Activated CD8-positive, alpha-beta memory T cell treated with anti-CD3 and anti-CD28 coated beads, Interleukin-2, amount 10 ng/mL, durations not matched to agents 7 days and 5 days (primary cell): ENCODE results near the gene RPLP2. TPM values are rescaled to one million over a fixed set of nuclear protein-coding genes. Genes with fewer than 3 reads are reported as not detected.

Experiments
- ATAC-seq: fragments of 150-1000 bp; cut with Tn5 transposase; one replicate; pipeline ENCODE4 v1.10.0; 2021; ENCODE audit warnings: moderate library complexity
- CTCF ChIA-PET: fragments of 350-600 bp; sonication (Branson Sonifier 250); formaldehyde crosslinking; loops from one replicate; lab custom pipeline; 2021; ENCODE audit warnings: antibody characterized with exemption; lab: Charles Lee
- DNase-seq: peaks from one replicate; pipeline ENCODE4 v3.0.0-alpha.2; 2020
- H3K27ac Mint-ChIP-seq: one replicate; pipeline ENCODE4 v1.8.0; 2021; ENCODE audit warnings: mild to moderate bottlenecking, mixed read lengths
- H3K27me3 Mint-ChIP-seq: one replicate; pipeline ENCODE4 v1.8.0; 2021; ENCODE audit warnings: mixed read lengths
- H3K36me3 Mint-ChIP-seq: one replicate; pipeline ENCODE4 v1.8.0; 2021; ENCODE audit warnings: mild to moderate bottlenecking, mixed read lengths
- H3K4me1 Mint-ChIP-seq: one replicate; pipeline ENCODE4 v1.8.0; 2021; ENCODE audit warnings: mixed read lengths
- H3K4me3 Mint-ChIP-seq: one replicate; pipeline ENCODE4 v1.8.0; 2021; ENCODE audit warnings: mild to moderate bottlenecking, moderate library complexity, mixed read lengths
- H3K9me3 Mint-ChIP-seq: one replicate; pipeline ENCODE4 v1.8.0; 2022; ENCODE audit warnings: low read depth, mixed read lengths
- total RNA-seq, 2 experiments: library from RNA; stranded (reverse); gene quantifications; one replicate each; pipeline ENCODE4 v1.2.3, GENCODE V29; 2021

Gene RPLP2
- total RNA-seq, 2 experiments from 2014 or later: 1,844 to 1,872 TPM

GRCh38 chr11:798093-798713 lies 11.6 kb upstream of the RPLP2 start, which contains the start of gene SLC25A22:
TSS of gene SLC25A22 (minus strand) at chr11:798281. CDS start at chr11:795006, 3,275 bp downstream.
- Mint-ChIP-seq H3K27ac (peak within 1 kb of the TSS; percentile 84), H3K4me1 (peaks cover 16% of the 10 kb centered on the region), H3K27me3 (no peaks in the 10 kb centered on the region), H3K4me3 (peak within 1 kb of the TSS; percentile 85), H3K9me3 (no peaks in the 10 kb centered on the region), H3K36me3 (peaks cover 4% of the 10 kb centered on the region)
- DNase-seq (peak; percentile 88), ATAC-seq (peak; percentile 60)
- CTCF ChIA-PET: interaction anchor here (1.0 to 1.5 kb wide), 5 partner anchors 11 to 72 kb away, joined by 3 to 4 read pairs (median 3); partner anchors contain the start of gene RPLP2

GRCh38 chr11:799641-800316 lies 10.0 kb upstream of the RPLP2 start:
- CTCF ChIA-PET: interaction anchor here (1.0 to 1.4 kb wide), 2 partner anchors 10 to 51 kb away, joined by 3 to 4 read pairs; partner anchors contain the start of gene CEND1
- H3K27ac Mint-ChIP-seq: no peak overlapping the region
- no peak for DNase-seq

DNA sequence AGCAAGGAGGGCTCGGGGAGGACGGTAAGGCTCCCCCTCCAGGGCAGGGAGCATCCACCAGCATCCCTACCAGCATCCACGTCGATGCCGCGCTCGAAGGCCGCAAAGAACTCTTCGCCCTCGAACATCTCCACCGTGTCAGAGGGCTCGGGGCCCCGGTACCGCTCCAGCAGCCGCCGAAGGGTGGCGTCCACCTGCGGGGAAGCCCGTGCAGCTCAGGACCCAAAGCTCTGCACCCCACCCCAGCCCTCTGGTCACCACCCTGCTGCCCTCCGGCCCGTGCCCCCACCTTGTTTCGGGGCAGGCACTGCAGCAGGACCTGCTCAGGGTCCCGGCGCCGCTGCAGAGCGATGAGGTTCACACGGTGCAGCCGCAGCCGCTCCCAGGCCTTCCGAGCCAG lies 9.3 kb upstream of the RPLP2 start:
- ATAC-seq: no peak
- no peak overlapping the region for H3K27ac Mint-ChIP-seq

More at GRCh38 chr11:799641-800316, 10.0 kb upstream of the RPLP2 start:
- H3K27me3 Mint-ChIP-seq: no peaks in the 10 kb centered on the region
- H3K4me3 Mint-ChIP-seq: no peak overlapping the region
- H3K9me3 Mint-ChIP-seq: no peaks in the 10 kb centered on the region
- H3K4me1 Mint-ChIP-seq: peaks cover 18% of the 10 kb centered on the region
- ATAC-seq: no peak
- peaks cover 4% of the 10 kb centered on the region for H3K36me3 Mint-ChIP-seq

GRCh38 chr11:801097-801780 lies 8.5 kb upstream of the RPLP2 start:
- no peak for ATAC-seq
- Mint-ChIP-seq H3K4me1 (peaks cover 21% of the 10 kb centered on the region), H3K27me3 (no peaks in the 10 kb centered on the region), H3K9me3 (no peaks in the 10 kb centered on the region), H3K4me3 (no peak overlapping the region), H3K36me3 (peaks cover 3% of the 10 kb centered on the region), H3K27ac (no peak overlapping the region)
- CTCF ChIA-PET: interaction anchor here (1.0 kb wide), 1 partner anchor 54 kb away, joined by 3 read pairs; the partner anchor contains the start of gene TALDO1
- DNase-seq: no peak

More for the DNA sequence above, 9.3 kb upstream of the RPLP2 start:
- DNase-seq: no peak
- CTCF ChIA-PET: no interaction called here
- H3K4me3 Mint-ChIP-seq: no peak overlapping the region
- H3K4me1 Mint-ChIP-seq: peaks cover 19% of the 10 kb centered on the region
- H3K9me3 Mint-ChIP-seq: no peaks in the 10 kb centered on the region
- peaks cover 4% of the 10 kb centered on the region for H3K36me3 Mint-ChIP-seq
- no peaks in the 10 kb centered on the region for H3K27me3 Mint-ChIP-seq

- Mint-ChIP-seq H3K4me3 (no peak overlapping the region), H3K9me3 (no peaks in the 10 kb centered on the region), H3K27me3 (no peaks in the 10 kb centered on the region), H3K4me1 (peaks cover 16% of the 10 kb centered on the region), H3K36me3 (peaks cover 3% of the 10 kb centered on the region), H3K27ac (no peak overlapping the region)
- DNase-seq (no peak), ATAC-seq (no peak)
- CTCF ChIA-PET: interaction anchor here (1.0 to 1.2 kb wide), 2 partner anchors 17 to 55 kb away, joined by 3 to 5 read pairs; partner anchors contain the start of genes PNPLA2 and TALDO1
Measured at GRCh38 chr11:802018-802617, 7.6 kb upstream of the RPLP2 start.

GRCh38 chr11:802693-803466 lies 6.9 kb upstream of the RPLP2 start:
- CTCF ChIA-PET: interaction anchor here (1.2 kb wide), 1 partner anchor 17 kb away, joined by 5 read pairs; the partner anchor contains the start of gene PNPLA2
- no peaks in the 10 kb centered on the region for H3K9me3 Mint-ChIP-seq
- DNase-seq (no peak), ATAC-seq (no peak)
- peaks cover 18% of the 10 kb centered on the region for H3K4me1 Mint-ChIP-seq
- no peaks in the 10 kb centered on the region for H3K27me3 Mint-ChIP-seq
- H3K27ac Mint-ChIP-seq: no peak overlapping the region
- H3K4me3 Mint-ChIP-seq: peak overlapping the region; percentile 43
- H3K36me3 Mint-ChIP-seq: peaks cover 3% of the 10 kb centered on the region

- Mint-ChIP-seq H3K4me1 (peaks cover 22% of the 10 kb centered on the region), H3K36me3 (peaks cover 3% of the 10 kb centered on the region), H3K9me3 (no peaks in the 10 kb centered on the region), H3K4me3 (peak overlapping the region; percentile 81), H3K27me3 (no peaks in the 10 kb centered on the region), H3K27ac (no peak overlapping the region)
- DNase-seq (no peak), ATAC-seq (no peak)
- CTCF ChIA-PET: interaction anchor here (1.2 kb wide), 1 partner anchor 16 kb away, joined by 5 read pairs; the partner anchor contains the start of gene PNPLA2
Measured at GRCh38 chr11:803467-803742, 6.4 kb upstream of the RPLP2 start.

- Mint-ChIP-seq H3K27me3 (no peaks in the 10 kb centered on the region), H3K36me3 (peaks cover 3% of the 10 kb centered on the region), H3K4me1 (peaks cover 27% of the 10 kb centered on the region), H3K4me3 (peak overlapping the region; percentile 81), H3K9me3 (no peaks in the 10 kb centered on the region), H3K27ac (peak overlapping the region; percentile 69)
- DNase-seq (no peak), ATAC-seq (no peak)
- CTCF ChIA-PET: interaction anchor here (1.0 to 1.5 kb wide), 2 partner anchors 28 to 65 kb away, joined by 3 read pairs; no protein-coding TSS in a partner anchor
Measured at GRCh38 chr11:803770-804598, 5.8 kb upstream of the RPLP2 start.

- no peaks in the 10 kb centered on the region for H3K27me3 Mint-ChIP-seq
- CTCF ChIA-PET: interaction anchor here (1.0 to 1.5 kb wide), 2 partner anchors 27 to 66 kb away, joined by 3 read pairs; no protein-coding TSS in a partner anchor
- DNase-seq: no peak
- peak overlapping the region; percentile 69 for H3K27ac Mint-ChIP-seq
- peak overlapping the region; percentile 81 for H3K4me3 Mint-ChIP-seq
- peaks cover 27% of the 10 kb centered on the region for H3K4me1 Mint-ChIP-seq
- no peaks in the 10 kb centered on the region for H3K9me3 Mint-ChIP-seq
- H3K36me3 Mint-ChIP-seq: peaks cover 3% of the 10 kb centered on the region
- no peak for ATAC-seq
Measured at GRCh38 chr11:804599-804964, 5.2 kb upstream of the RPLP2 start.

GRCh38 chr11:808427-809286 lies 1.1 kb upstream of the RPLP2 start:
- CTCF ChIA-PET: interaction anchor here (0.6 to 3.4 kb wide), 10 partner anchors 9 to 113 kb away, joined by 3 to 17 read pairs (median 4); partner anchors contain the start of genes CD151, DEAF1 and TMEM80
- ATAC-seq: no peak
- H3K9me3 Mint-ChIP-seq: no peaks in the 10 kb centered on the region
- peak overlapping the region; percentile 95 for H3K4me3 Mint-ChIP-seq
- peak overlapping the region; percentile 99 for H3K27ac Mint-ChIP-seq
- H3K4me1 Mint-ChIP-seq: peaks cover 45% of the 10 kb centered on the region
- H3K27me3 Mint-ChIP-seq: no peaks in the 10 kb centered on the region
- peak; percentile 85 for DNase-seq
- peaks cover 22% of the 10 kb centered on the region for H3K36me3 Mint-ChIP-seq

DNA sequence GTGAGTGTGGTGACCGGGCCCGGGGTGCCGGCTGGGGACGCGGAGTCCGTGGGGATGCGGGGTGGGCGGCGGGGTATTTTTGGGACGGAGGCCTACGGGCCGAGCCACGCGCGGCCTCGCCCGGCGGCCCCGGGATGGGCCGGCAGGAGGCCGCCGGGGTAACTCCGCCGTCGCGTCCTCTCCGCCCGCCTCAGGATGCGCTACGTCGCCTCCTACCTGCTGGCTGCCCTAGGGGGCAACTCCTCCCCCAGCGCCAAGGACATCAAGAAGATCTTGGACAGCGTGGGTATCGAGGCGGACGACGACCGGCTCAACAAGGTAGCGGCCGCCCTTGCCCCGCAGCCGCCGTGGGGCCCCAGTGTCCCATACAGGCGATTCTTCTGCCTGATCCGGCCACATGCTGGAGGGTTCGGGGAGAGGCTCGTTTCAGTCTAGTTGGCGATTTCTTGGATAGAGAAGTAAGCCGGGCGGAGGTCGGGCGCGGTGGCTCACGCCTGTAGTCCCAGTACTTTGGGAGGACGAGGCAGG lies 337 bp downstream of the RPLP2 start:
- H3K27ac Mint-ChIP-seq: peak overlapping the region; percentile 99
- DNase-seq (no peak), ATAC-seq (peak; percentile 4)
- H3K4me3 Mint-ChIP-seq: peak overlapping the region; percentile 95
- CTCF ChIA-PET: interaction anchor here (0.6 to 3.4 kb wide), 7 partner anchors 7 to 115 kb away, joined by 3 to 17 read pairs (median 6); partner anchors contain the start of genes DEAF1, TMEM80 and TSPAN4
- no peaks in the 10 kb centered on the region for H3K9me3 Mint-ChIP-seq
- peaks cover 41% of the 10 kb centered on the region for H3K4me1 Mint-ChIP-seq
- H3K27me3 Mint-ChIP-seq: no peaks in the 10 kb centered on the region
- peaks cover 24% of the 10 kb centered on the region for H3K36me3 Mint-ChIP-seq
